Ishikawa (cell line): Measurements from ENCODE around the gene ZIC2.

ENCODE experiments used
- EP300 ChIP-seq: IDR thresholded peaks from 2 replicates; pipeline ENCODE4 v1.6.1; 2012; ENCODE audit warnings: borderline replicate concordance
- YY1 ChIP-seq: IDR thresholded peaks from 2 replicates; pipeline ENCODE4 v1.6.1; 2012; ENCODE audit warnings: low read depth

DNA sequence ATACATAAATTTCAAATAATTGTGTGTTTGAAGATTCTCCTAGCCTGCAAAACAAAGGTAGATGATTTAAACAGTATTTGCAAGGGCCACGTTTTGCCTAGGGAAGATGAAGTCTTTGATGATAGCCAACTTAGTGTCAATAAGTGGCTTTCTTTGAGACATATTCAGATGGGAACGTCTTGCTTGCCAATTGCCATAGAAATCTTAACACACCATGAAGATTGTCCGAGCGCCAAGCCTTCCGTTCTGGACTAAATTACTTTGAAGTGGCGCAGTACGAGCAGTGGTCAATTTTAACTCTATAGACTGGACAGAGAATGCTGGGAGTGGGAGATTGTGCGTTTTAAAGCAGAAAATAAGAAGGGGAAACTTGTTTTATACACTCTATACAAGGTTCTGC is 19.9 kb upstream of the ZIC2 start:
- no peak for TF ChIP-seq EP300
- TF ChIP-seq YY1, result no peak
